HG03354 (cell line): ENCODE results near the gene DUSP9.
"Not testable (repeated sequence)": the region's sequence is repeated elsewhere in the genome, so short reads cannot be mapped to it uniquely, and the experiment has no call there.

Experiments
- ATAC-seq: cut with Tn5 transposase; IDR thresholded peaks from one replicate; pipeline ENCODE4 v1.9.1; 2021; ENCODE audit warnings: mild to moderate bottlenecking; ENCODE audit not compliant: unreplicated experiment, poor library complexity, severe bottlenecking

Gene DUSP9

GRCh38 chrX:153688911-153689590 lies 42.0 kb downstream of the DUSP9 start:
- no peak for ATAC-seq

- ATAC-seq: no peak
Measured at GRCh38 chrX:153689654-153690465, 42.9 kb downstream of the DUSP9 start.

GRCh38 chrX:153690466-153690865 lies 43.5 kb downstream of the DUSP9 start:
- no peak for ATAC-seq

GRCh38 chrX:153691032-153691827 lies 44.2 kb downstream of the DUSP9 start:
- not testable (repeated sequence) for ATAC-seq

GRCh38 chrX:153692003-153692402 lies 45.0 kb downstream of the DUSP9 start:
- ATAC-seq: no peak

DNA sequence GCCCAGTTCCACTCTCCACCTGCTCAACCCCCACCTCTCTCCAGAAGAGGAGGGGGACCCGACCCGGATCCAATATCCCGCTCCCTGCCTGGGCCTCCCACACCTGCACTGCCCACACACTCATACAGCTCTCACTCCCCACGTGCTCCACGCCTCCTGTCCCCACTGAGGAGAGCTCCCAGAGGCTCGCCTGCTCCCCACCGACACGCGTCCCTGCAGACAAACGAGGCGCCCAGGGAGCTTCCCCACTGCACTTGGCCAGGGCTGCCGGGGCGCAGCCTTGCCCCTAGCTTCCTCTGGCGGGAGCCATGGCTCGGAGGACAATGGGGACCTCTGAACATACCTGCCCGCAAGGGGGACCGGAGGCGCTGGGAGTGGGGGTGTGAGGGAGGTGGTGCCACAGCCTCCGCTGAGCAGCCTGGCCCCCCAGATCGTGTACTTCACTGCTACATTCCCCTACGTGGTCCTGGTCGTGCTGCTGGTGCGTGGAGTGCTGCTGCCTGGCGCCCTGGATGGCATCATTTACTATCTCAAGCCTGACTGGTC lies 45.7 kb downstream of the DUSP9 start:
- ATAC-seq: no peak

DNA sequence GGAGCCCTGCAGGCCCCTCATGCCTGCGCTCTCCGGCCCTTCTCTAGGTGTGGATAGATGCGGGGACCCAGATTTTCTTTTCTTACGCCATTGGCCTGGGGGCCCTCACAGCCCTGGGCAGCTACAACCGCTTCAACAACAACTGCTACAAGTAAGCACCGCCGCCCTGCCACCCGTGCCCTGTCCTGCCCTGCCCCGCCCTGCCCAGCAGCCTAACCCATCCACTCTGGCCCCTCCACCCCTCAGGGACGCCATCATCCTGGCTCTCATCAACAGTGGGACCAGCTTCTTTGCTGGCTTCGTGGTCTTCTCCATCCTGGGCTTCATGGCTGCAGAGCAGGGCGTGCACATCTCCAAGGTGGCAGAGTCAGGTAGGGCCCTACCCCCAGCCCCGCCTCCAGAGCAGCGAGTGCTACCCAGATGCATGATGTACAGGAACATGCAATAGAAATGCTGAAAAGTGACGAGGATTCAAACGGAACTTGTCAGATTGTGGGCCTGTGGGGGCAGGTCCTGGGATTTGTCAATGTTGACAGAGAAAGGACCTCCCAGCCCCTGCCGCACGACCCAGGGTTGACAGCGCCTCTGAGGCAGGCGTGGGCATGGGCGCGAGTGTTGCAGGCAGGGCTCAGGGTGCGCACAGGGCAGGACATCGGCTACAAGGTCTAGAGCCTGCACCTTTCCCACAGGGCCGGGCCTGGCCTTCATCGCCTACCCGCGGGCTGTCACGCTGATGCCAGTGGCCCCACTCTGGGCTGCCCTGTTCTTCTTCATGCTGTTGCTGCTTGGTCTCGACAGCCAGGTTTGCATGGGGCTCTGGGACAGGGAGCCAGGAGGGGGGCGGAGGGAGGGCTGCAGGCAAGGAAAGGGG lies 46.4 kb downstream of the DUSP9 start:
- no peak for ATAC-seq

DNA sequence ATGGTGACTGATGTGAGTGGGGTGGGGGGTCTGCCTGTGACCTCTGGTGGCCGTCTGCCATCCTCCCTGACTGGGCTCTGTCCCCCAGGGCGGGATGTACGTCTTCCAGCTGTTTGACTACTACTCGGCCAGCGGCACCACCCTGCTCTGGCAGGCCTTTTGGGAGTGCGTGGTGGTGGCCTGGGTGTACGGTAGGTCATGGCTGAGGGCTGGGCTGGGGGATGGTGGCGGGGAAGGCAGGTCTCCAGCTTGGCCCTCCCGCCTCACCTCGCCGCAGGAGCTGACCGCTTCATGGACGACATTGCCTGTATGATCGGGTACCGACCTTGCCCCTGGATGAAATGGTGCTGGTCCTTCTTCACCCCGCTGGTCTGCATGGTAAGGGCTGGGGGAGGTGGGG lies 47.3 kb downstream of the DUSP9 start:
- ATAC-seq: not testable (repeated sequence)

GRCh38 chrX:153694687-153695270 lies 47.8 kb downstream of the DUSP9 start:
- ATAC-seq: no peak

GRCh38 chrX:153696100-153696499 lies 49.1 kb downstream of the DUSP9 start:
- ATAC-seq: no peak

- not testable (repeated sequence) for ATAC-seq
Measured at GRCh38 chrX:153696538-153696937, 49.5 kb downstream of the DUSP9 start.

- not testable (repeated sequence) for ATAC-seq
Measured at GRCh38 chrX:153696986-153697722, 50.2 kb downstream of the DUSP9 start.

- no peak for ATAC-seq
Measured at GRCh38 chrX:153697924-153698865, 51.2 kb downstream of the DUSP9 start.

- ATAC-seq: not testable (repeated sequence)
Measured at GRCh38 chrX:153699210-153699783, 52.3 kb downstream of the DUSP9 start.

- ATAC-seq: not testable (repeated sequence)
Measured at GRCh38 chrX:153699784-153700371, 52.9 kb downstream of the DUSP9 start.

GRCh38 chrX:153700376-153700945 lies 53.5 kb downstream of the DUSP9 start:
- ATAC-seq: no peak
